Gastrocnemius medialis (tissue), 4 donors: ENCODE data around the gene PPP2R2B.

Experiments
- POLR2A ChIP-seq, 2 donors: fragments of 450-650 bp; IDR thresholded peaks; one replicate each; pipeline ENCODE4 v1.6.1; 2017; ENCODE audit warnings: antibody characterized with exemption in 2 of 2, mild to moderate bottlenecking in 2 of 2, moderate library complexity in 2 of 2
- TF ChIP-seq, protein P1 (sequence below), 5 experiments: fragments of 450-650 bp in 3 of 5; fragments of 200-600 bp in 2 of 5; sonication (generic) in 2 of 5; IDR thresholded peaks in 4 of 5; conservative IDR thresholded peaks in 1 of 5; 1 replicate in 4 of 5; 2 replicates in 1 of 5; pipeline ENCODE4 v1.5.1; 2016 to 2019; ENCODE audit warnings: antibody characterized with exemption in 5 of 5, mild to moderate bottlenecking in 3 of 5, moderate library complexity in 3 of 5

DNA sequence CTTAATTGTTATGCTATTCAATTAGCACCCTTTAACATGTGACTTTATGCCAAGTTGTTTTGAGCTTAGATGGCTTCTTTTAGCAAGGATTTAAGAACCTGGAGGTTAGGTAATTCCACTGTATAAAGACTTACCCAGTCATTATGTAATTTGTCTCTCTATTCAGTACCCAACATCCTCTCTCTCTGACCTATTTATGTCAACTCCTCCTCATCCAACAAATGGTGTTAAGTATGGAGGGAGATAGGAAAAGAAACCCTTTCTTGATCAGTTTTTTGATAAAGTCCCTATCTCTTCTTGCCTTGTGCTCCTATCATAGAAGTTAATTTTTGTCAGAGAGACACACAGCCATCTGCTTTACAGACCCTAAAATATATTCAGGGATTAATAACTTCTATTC, 181.3 kb downstream of the PPP2R2B start:
- TF ChIP-seq POLR2A (IDR thresholded peaks at IDR 0.05) = no peak
- TF ChIP-seq, protein P1, sequence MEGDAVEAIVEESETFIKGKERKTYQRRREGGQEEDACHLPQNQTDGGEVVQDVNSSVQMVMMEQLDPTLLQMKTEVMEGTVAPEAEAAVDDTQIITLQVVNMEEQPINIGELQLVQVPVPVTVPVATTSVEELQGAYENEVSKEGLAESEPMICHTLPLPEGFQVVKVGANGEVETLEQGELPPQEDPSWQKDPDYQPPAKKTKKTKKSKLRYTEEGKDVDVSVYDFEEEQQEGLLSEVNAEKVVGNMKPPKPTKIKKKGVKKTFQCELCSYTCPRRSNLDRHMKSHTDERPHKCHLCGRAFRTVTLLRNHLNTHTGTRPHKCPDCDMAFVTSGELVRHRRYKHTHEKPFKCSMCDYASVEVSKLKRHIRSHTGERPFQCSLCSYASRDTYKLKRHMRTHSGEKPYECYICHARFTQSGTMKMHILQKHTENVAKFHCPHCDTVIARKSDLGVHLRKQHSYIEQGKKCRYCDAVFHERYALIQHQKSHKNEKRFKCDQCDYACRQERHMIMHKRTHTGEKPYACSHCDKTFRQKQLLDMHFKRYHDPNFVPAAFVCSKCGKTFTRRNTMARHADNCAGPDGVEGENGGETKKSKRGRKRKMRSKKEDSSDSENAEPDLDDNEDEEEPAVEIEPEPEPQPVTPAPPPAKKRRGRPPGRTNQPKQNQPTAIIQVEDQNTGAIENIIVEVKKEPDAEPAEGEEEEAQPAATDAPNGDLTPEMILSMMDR (IDR thresholded peaks at IDR 0.05 in 4 of 5, conservative IDR thresholded peaks at IDR 0.05 in 1 of 5) = no peak
